ENCODE measurements around the gene PPP2R2C. TPM values are rescaled to one million over a fixed set of nuclear protein-coding genes. Genes with fewer than 3 reads are reported as not detected.

The PPP2R2C gene
- polyA plus RNA-seq, 1 donor from 2014 or later, result not detected

DNA sequence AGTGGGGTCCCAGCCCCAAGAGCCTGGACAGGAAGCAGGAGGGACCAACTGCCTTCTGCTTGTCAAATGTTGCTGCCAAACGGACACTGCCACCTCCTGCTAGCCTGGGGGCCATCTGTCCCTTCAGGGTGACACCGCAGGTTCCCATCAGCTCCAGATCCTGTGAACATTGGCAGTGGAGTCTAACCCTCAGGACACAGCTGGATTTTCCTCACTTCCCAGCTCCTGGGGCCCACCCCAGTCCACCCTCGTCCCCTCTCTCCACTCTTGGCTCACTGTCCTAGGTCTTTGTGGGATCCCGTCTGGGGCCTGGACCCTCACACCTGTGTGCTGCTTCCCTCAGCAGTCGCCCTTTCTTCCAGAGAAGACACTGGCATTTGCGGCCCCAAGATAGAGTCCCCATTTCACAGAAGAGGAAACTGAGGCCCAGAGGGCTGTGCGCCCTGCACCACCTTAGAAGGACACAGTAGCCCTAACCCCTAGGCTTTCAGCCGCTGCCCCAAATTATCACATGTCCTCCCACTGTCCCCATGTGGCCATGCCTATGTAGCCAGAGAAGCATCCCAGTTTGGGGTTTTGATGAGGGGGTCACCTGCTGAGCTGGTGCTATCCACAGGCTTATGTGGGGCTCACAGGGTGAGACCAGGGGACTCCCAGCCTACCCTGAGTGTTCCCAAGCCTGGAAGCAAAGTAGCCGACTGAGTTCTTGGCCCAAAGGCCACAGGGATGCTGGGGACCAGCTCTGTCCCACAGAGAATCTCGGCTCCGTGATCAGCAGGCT, 20.1 kb downstream of the PPP2R2C start:
- Mint-ChIP-seq H3K4me3 (no peak overlapping the region), H3K4me1 (peaks cover 0 to 2% (median 0%) of the 10 kb centered on the region in 3 donors), H3K36me3 (no peaks in the 10 kb centered on the region), H3K27me3 (peaks cover 3% of the 10 kb centered on the region), H3K9me3 (no peaks in the 10 kb centered on the region), H3K27ac (no peak overlapping the region)

DNA sequence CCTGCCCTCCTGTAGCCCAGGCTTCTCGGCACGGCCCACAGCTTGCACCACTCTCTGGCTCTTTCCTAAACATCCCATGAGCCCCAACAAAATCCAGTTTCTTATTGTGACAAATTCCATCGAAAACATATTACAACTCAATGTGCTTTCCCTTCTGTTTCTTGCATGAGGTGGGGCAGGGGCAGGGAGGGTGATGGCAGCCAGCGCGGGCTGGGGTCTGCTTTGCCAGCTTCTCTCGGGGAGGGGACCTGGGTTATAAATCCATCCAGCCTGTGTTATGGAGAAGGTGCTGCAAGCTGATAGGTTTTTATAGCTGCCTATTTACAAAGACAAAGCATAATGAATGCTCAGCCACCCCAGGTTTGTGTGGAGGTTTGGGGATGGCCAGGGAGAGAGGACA, 21.1 kb downstream of the PPP2R2C start:
- Mint-ChIP-seq H3K9me3 (no peaks in the 10 kb centered on the region), H3K4me3 (no peak overlapping the region), H3K4me1 (peaks cover 0 to 2% (median 0%) of the 10 kb centered on the region in 3 donors), H3K27me3 (peaks cover 6% of the 10 kb centered on the region), H3K36me3 (no peaks in the 10 kb centered on the region), H3K27ac (no peak overlapping the region)

DNA sequence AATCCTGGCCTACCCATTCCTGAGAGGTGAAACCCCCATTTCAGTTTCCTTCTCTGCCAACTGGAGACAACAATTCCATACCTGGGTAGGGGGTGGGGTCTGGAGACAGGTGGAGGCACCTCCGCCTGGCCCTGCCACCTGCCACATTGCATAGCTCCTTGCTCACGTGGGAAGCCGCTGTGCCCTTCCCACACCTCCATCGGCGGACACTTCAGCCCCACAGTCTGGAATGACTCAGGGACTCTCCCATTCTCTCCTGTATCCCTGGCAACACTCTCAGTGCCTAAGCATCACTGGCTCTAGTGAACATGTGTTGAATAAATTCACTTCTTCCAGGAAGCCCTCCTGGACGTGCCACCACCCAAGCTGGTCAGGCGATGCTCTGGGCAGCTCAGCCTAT, 21.7 kb downstream of the PPP2R2C start:
- H3K4me3 Mint-ChIP-seq, result no peak overlapping the region
- H3K27ac Mint-ChIP-seq, result no peak overlapping the region
- H3K9me3 Mint-ChIP-seq, result no peaks in the 10 kb centered on the region
- peaks cover 7% of the 10 kb centered on the region for H3K27me3 Mint-ChIP-seq
- peaks cover 0 to 2% (median 0%) of the 10 kb centered on the region in 3 donors for H3K4me1 Mint-ChIP-seq
- no peaks in the 10 kb centered on the region for H3K36me3 Mint-ChIP-seq

DNA sequence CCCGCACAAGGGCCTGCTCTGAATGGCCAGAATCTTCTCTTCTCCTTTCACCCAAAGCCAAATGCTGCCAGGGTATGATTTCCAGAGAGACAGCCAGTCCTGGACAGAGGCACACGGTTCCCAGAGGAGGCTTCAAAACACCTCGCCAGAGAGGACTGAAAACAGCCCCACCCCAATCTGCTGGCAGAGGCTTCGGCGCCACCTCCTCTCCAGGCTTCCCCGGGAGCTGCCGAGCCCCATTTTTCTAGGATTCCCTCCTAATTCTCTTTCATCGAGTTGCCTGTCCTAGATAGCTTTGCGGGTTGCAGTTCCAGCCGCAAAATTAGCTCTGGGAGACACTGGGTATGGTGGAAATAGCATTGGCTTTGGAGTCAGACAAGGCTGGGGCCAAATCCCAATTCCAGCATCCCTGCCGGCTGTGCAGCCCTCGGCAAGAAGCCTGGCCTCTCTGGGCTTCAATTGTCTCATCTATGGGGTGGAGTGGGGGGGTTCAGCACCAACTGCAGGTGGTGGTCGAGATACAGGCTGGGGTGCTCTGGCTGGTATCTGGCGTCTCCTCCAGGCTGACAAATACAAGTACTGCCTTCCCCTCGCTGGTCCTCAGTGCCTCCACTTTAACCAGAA, 22.6 kb downstream of the PPP2R2C start:
- Mint-ChIP-seq H3K36me3 (no peaks in the 10 kb centered on the region), H3K4me1 (peaks cover 0 to 2% (median 0%) of the 10 kb centered on the region in 3 donors), H3K4me3 (no peak overlapping the region), H3K27ac (no peak overlapping the region), H3K27me3 (peaks cover 9% of the 10 kb centered on the region), H3K9me3 (no peaks in the 10 kb centered on the region)

DNA sequence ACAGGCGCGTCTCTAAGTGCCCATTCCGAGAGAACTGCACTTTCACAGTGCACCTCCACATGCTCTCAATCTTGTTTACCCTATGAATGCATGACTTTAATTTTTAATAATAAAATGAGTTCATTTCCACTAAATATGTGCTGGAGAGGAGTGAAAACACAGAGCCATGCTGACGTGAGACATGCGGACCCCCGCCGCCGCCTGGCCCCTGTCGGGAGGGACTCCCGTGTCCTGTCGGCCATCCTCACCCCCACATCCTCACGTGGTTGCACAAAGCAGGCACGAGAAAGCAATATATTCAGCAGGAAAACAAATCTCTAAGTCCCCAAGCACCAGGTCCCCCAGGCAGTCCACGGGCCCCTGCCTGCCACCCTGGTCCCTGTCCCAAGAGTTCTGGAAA, 23.1 kb downstream of the PPP2R2C start:
- H3K36me3 Mint-ChIP-seq, result no peaks in the 10 kb centered on the region
- peaks cover 9% of the 10 kb centered on the region for H3K27me3 Mint-ChIP-seq
- H3K4me1 Mint-ChIP-seq, result peaks cover 0 to 2% (median 0%) of the 10 kb centered on the region in 3 donors
- no peak overlapping the region for H3K27ac Mint-ChIP-seq
- no peaks in the 10 kb centered on the region for H3K9me3 Mint-ChIP-seq
- no peak overlapping the region for H3K4me3 Mint-ChIP-seq

DNA sequence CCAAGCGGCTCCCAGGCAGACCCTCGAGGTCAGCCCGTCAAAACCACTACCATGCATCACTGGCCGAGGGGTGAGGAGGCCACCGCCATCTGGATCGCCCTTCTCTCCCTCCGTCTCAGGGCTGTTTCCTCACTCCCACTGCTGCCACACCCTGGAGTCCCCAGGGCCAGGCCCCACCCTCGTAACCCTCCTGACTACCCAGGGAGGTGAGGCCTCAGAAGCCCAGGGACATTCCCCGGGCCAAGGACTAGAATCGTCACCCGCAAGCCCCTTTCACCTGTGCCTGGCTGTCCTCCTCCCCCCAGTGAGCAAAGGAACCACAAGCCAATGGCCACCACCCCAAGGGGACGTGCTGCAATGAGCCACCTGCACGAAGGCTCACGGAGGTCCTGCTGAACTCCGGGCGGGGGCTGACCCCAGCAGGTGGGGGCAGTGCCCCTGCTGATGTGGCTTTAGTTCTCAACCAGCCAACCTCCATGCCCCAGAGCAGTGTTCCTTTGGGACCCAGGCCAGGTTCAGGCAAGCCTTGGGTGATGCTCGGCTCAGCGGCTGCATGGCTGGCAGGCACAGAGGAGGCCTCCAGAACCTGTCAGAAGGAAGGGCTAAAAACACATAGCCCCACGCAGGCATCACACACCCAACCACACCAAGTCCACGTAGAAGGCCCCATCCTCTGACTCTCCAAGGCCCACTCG, 23.8 kb downstream of the PPP2R2C start:
- no peak overlapping the region for H3K4me3 Mint-ChIP-seq
- H3K36me3 Mint-ChIP-seq, result no peaks in the 10 kb centered on the region
- no peaks in the 10 kb centered on the region for H3K9me3 Mint-ChIP-seq
- peaks cover 0 to 2% (median 0%) of the 10 kb centered on the region in 3 donors for H3K4me1 Mint-ChIP-seq
- H3K27me3 Mint-ChIP-seq, result peaks cover 9% of the 10 kb centered on the region
- H3K27ac Mint-ChIP-seq, result no peak overlapping the region

DNA sequence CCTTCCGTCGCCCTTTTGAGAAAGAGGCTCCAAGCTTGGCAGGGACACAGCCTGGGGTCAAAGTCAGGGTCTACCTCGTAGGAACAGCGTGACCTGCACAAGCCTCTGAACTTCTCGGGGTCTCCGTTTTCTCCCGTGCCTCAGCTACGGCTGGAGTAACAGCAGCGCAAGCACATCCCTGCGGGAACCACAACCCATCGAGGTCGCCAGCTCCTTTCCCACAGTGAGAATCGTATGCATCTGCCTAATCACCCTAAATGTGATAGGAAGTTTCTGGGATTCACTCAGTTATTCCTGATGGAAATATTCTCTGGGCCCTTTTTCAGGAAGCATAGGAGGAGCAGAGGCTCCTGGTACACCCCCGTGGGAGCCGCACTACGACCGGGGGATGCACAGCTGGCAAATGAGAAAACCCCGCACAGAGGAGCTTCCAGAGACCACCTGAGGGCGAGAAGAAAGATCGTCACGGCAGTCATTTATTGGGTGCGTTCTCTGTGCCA, 24.7 kb downstream of the PPP2R2C start:
- no peak overlapping the region for H3K27ac Mint-ChIP-seq
- no peak overlapping the region for H3K4me3 Mint-ChIP-seq
- H3K36me3 Mint-ChIP-seq, result no peaks in the 10 kb centered on the region
- peaks cover 0 to 2% (median 0%) of the 10 kb centered on the region in 3 donors for H3K4me1 Mint-ChIP-seq
- H3K9me3 Mint-ChIP-seq, result no peaks in the 10 kb centered on the region
- H3K27me3 Mint-ChIP-seq, result peaks cover 7% of the 10 kb centered on the region

DNA sequence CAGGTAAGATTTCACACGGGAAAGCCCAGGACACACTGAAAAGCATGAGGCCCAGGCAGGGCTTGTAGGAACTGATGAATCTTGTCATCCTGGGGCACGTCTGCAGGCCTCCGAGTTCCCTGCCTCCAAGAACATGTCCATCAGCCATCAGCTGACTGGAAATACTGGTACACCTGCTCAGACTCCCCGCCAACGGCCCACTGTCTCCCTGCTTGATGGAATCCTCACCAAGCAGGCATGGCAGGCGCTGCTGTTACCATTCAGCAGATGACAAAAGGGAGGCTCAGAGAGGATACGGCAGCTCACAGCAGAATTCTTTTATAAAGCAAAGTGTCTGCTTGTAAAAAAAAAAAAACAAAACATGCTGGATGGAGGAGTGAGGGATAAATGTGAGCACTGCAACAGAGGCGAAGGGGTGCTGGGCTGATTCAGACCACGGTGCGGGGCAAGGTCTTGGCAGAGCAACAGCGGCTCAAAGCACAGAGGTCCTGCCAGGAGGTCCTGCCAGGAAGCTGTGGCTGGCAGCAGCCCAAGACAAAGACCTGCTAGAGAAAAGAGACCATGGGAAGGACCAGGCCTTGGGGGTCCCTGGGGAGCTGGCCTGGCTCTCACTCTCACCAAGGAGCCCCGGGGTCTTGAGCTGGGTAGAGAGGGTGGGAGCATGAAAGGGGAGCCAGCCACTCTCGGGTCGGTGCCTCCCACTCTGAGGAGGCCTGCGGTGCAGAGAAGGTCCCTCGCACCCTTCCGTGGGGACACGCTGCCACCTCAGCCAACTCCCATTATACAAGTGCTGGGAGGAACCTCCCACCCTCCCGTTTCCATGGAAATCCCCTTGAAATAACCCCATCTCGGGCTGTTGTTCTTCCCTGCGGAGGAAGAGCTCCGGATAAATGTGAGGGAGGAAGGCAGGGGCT, 25.6 kb downstream of the PPP2R2C start:
- Mint-ChIP-seq H3K27ac (no peak overlapping the region), H3K36me3 (no peaks in the 10 kb centered on the region), H3K9me3 (no peaks in the 10 kb centered on the region), H3K4me1 (peaks cover 0 to 2% (median 0%) of the 10 kb centered on the region in 3 donors), H3K27me3 (peaks cover 6% of the 10 kb centered on the region), H3K4me3 (no peak overlapping the region)

DNA sequence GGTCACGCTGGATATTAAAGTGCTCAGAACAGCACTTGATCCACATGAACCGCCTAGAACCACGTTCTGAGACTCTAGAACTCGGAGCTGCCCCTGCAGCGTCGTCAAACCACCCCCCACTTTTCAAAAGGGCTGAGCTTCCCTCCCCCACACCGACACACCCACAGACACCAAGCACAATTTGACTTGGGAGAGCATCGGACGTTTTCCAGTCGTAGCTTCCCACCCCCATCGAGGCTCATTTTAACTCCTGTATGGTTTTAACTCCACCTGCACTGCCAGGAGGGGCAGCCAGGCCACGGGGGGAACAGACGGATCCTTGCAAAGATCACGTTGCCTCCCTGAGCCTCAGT, 26.3 kb downstream of the PPP2R2C start:
- Mint-ChIP-seq H3K27me3 (peaks cover 10% of the 10 kb centered on the region), H3K4me3 (no peak overlapping the region), H3K4me1 (peaks cover 0 to 2% (median 0%) of the 10 kb centered on the region in 3 donors), H3K9me3 (no peaks in the 10 kb centered on the region), H3K27ac (peak overlapping the region in 1 of 3 donors; percentile 57), H3K36me3 (no peaks in the 10 kb centered on the region)

DNA sequence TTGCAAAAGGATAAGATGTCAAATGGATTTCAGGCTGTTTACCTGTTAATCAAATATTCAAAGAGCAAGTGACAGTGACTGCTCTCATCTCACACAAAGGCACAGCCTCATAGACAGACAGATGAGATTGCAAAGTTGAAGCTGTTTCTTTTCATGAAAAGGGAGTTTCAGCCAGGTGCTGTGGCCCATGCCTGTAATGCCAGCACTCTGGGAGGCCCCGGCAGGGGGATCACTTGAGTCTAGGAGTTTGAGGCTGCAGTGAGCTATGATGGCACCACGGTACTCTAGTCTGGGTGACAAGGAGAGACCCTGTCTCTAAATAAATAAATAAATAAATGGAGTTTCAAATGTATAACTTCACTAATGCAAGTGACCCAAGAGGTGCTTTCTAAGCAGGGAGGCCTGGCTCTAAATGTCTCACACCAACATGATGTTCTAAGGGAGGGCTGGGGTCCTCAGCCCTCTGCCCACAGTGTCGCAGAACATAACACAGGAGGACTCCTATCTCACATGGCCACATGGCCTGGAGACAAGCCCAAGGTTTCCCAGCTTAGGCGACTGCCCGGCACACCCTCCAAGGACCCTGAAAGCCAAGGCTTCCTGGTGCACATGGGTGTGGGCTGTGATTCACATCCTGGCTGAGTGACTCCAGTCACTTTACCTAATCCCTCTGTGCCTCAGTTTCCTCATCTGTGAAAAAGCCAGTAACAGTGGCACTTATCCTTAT, 26.8 kb downstream of the PPP2R2C start:
- Mint-ChIP-seq H3K27ac (peak overlapping the region in 1 of 3 donors; percentile 57), H3K36me3 (no peaks in the 10 kb centered on the region), H3K9me3 (no peaks in the 10 kb centered on the region), H3K27me3 (peaks cover 11% of the 10 kb centered on the region), H3K4me1 (peaks cover 0 to 2% (median 0%) of the 10 kb centered on the region in 3 donors), H3K4me3 (no peak overlapping the region)

DNA sequence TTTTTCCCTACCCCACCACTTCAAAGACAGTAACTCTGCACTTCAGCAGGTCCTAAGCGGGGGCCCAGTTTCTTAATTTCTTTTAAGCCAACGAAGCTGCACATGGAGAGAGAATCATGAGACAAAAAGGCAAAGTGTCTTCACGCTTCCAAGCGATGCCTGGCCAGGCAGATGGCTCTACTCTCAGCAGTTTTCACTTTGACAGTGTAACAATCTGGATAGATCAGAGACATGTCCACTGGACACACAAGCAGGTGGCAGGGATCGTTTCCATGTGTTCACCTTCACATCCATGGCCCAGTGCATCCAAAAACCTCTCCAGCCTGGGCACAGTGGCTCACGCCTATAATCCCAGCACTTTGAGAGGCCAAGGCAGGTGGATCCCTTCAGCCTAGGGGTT, 27.8 kb downstream of the PPP2R2C start:
- H3K36me3 Mint-ChIP-seq, result no peaks in the 10 kb centered on the region
- no peak overlapping the region for H3K4me3 Mint-ChIP-seq
- peaks cover 14% of the 10 kb centered on the region for H3K27me3 Mint-ChIP-seq
- H3K9me3 Mint-ChIP-seq, result peaks cover 0 to 2% (median 0%) of the 10 kb centered on the region in 3 donors
- H3K4me1 Mint-ChIP-seq, result peaks cover 0 to 2% (median 0%) of the 10 kb centered on the region in 3 donors
- no peak overlapping the region for H3K27ac Mint-ChIP-seq

DNA sequence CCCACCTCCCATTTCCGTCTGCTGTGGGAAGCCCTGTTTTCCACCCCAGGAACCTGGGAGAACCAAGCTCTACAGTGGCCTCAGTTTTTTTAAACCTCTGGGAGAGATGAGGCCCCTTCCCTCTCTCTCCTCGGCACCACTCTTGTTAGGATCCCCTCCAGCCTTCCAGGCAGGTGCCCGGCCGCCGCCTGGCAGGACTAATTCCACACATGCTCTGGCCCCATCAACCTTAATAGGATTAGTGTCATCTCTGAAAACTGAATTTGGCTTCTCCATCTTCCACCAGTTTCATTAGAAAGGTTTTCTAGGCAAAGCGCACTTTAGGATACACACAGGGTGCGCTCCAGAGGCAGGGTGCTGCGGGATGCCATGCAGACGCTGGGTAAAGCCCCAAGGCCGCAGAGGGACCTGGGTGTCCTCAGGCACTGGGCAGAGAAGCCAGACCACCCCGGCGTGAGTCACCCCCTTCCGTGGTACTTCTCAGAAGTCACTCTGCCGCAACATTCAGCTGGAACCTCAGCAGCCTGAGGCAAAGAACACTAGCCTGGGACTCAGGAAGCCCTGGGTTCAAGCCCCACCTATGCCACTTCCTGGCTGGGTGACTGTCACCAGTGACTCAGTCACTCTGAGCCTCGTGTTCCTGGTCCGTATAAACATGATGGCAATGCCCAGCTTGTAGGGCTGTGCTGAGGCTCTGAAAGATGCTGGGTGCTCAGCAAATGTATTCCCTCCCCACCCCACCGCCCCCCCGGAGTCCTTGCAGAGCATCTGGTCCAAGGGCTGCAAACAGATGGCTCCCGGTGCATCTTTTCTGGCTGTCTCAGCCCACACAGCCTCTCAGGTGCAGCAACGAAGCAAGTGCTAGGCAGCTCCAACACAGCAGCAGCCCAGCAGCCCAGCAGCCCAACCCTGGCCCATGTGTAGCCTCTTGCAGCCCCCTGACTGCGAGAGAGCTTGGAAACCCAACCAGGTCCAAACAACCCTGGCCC, 29.1 kb downstream of the PPP2R2C start:
- no peaks in the 10 kb centered on the region for H3K36me3 Mint-ChIP-seq
- peaks cover 14% of the 10 kb centered on the region for H3K27me3 Mint-ChIP-seq
- peaks cover 0 to 2% (median 0%) of the 10 kb centered on the region in 3 donors for H3K9me3 Mint-ChIP-seq
- H3K4me3 Mint-ChIP-seq, result no peak overlapping the region
- peaks cover 0 to 2% (median 0%) of the 10 kb centered on the region in 3 donors for H3K4me1 Mint-ChIP-seq
- no peak overlapping the region for H3K27ac Mint-ChIP-seq

DNA sequence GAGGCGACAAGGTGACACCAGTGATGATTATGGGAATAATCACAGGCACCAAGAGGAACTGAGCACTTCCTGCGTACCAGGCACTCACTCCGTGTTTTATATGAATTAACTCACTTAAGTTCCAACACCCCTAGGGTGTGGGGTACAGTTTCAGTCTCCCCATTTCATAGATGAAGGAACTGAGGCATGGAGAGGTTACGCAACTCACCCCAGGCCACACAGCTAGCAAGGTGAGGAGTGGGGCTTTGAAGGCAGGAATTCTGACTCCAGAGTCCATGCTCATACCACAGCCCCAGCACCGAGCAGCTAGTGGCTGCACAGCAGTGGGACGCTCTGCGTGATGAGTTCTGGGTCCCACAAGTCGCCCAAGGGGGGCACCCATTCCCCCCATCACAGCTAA, 29.9 kb downstream of the PPP2R2C start:
- Mint-ChIP-seq H3K9me3 (peaks cover 0 to 3% (median 0%) of the 10 kb centered on the region in 3 donors), H3K27ac (no peak overlapping the region), H3K27me3 (peaks cover 14% of the 10 kb centered on the region), H3K4me3 (no peak overlapping the region), H3K4me1 (peaks cover 0 to under 1% (median 0%) of the 10 kb centered on the region in 3 donors), H3K36me3 (no peaks in the 10 kb centered on the region)

Data from IgD-negative memory B cell (primary cell).